NT2/D1 (cell line): ENCODE results near the gene RSPH4A.

Experiments
- DNase-seq: peaks from one replicate; pipeline ENCODE4 v3.0.0-alpha.2; 2011; ENCODE audit warnings: low read depth, low spot score
- H3K27me3 ChIP-seq: 2 replicates; pipeline ENCODE4 v1.6.0; 2011; ENCODE audit warnings: mild to moderate bottlenecking; ENCODE audit not compliant: insufficient read length, insufficient read depth
- H3K36me3 ChIP-seq: 2 replicates; pipeline ENCODE4 v1.6.1; 2011; ENCODE audit warnings: mild to moderate bottlenecking, low read length, mixed read lengths; ENCODE audit not compliant: insufficient read depth, insufficient read length
- H3K4me1 ChIP-seq: 2 replicates; pipeline ENCODE4 v1.5.1; 2011; ENCODE audit not compliant: insufficient read depth, insufficient read length
- H3K4me3 ChIP-seq: 2 replicates; pipeline ENCODE4 v1.5.1; 2011; ENCODE audit warnings: low read depth; ENCODE audit not compliant: insufficient read length
- H3K9ac ChIP-seq: 2 replicates; pipeline ENCODE4 v1.6.0; 2011; ENCODE audit warnings: low read depth; ENCODE audit not compliant: insufficient read length
- H3K9me3 ChIP-seq: 2 replicates; pipeline ENCODE4 v1.5.1; 2011; ENCODE audit warnings: mild to moderate bottlenecking, low read length; ENCODE audit not compliant: insufficient read depth
- SUZ12 ChIP-seq: IDR thresholded peaks from 2 replicates; pipeline ENCODE4 v1.6.1; 2011; ENCODE audit not compliant: insufficient read length, insufficient read depth; ENCODE audit errors: extremely low read depth
- YY1 ChIP-seq: IDR thresholded peaks from 2 replicates; pipeline ENCODE4 v1.6.1; 2011; ENCODE audit not compliant: insufficient read length, insufficient read depth
- ZNF274 ChIP-seq: IDR thresholded peaks from 2 replicates; pipeline ENCODE4 v1.6.1; 2011; ENCODE audit warnings: mild to moderate bottlenecking, low read depth, low read length

Gene RSPH4A

DNA sequence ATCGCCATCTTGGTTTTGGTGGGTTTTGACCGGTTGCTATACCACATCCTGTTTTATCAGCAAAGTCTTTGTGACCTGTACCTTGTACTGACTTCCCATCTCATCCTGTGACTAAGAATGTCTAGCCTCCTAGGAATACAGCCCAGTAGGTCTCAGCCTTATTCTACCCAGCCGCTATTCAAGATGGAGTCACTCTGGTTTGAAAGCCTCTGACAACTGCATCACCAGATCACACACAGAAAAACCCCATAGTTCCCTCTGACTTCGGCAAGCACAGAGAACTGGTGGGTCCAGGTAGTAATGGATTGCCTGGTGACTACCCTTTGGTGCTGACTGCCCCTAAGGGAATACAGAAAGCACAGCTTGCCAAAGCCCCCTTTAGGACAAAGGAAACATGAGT lies 10.3 kb upstream of the RSPH4A start:
- TF ChIP-seq ZNF274 (no peak), SUZ12 (no peak), YY1 (no peak)

GRCh38 chr6:116611056-116611455 lies 5.2 kb upstream of the RSPH4A start:
- Histone ChIP-seq H3K36me3 (no peaks in the 10 kb centered on the region), H3K4me3 (no peak overlapping the region), H3K27me3 (no peaks in the 10 kb centered on the region), H3K4me1 (no peaks in the 10 kb centered on the region), H3K9me3 (no peaks in the 10 kb centered on the region), H3K9ac (no peak overlapping the region)
- TF ChIP-seq ZNF274 = no peak
- TF ChIP-seq YY1 = no peak
- no peak for TF ChIP-seq SUZ12
- no peak for DNase-seq

More for the DNA sequence above, 10.3 kb upstream of the RSPH4A start:
- Histone ChIP-seq H3K36me3 (no peaks in the 10 kb centered on the region), H3K4me1 (no peaks in the 10 kb centered on the region), H3K27me3 (no peaks in the 10 kb centered on the region), H3K4me3 (no peak overlapping the region), H3K9me3 (no peaks in the 10 kb centered on the region), H3K9ac (no peak overlapping the region)
- DNase-seq = no peak

- Histone ChIP-seq H3K4me3 (peak overlapping the region; percentile 46), H3K9ac (no peak overlapping the region), H3K4me1 (peaks cover 3% of the 10 kb centered on the region), H3K9me3 (no peaks in the 10 kb centered on the region), H3K27me3 (peaks cover 24% of the 10 kb centered on the region), H3K36me3 (no peaks in the 10 kb centered on the region)
- DNase-seq = no peak
- TF ChIP-seq YY1 (no peak), SUZ12 (no peak), ZNF274 (no peak)
Observed at GRCh38 chr6:116616737-116617053, 416 bp downstream of the RSPH4A start.

DNA sequence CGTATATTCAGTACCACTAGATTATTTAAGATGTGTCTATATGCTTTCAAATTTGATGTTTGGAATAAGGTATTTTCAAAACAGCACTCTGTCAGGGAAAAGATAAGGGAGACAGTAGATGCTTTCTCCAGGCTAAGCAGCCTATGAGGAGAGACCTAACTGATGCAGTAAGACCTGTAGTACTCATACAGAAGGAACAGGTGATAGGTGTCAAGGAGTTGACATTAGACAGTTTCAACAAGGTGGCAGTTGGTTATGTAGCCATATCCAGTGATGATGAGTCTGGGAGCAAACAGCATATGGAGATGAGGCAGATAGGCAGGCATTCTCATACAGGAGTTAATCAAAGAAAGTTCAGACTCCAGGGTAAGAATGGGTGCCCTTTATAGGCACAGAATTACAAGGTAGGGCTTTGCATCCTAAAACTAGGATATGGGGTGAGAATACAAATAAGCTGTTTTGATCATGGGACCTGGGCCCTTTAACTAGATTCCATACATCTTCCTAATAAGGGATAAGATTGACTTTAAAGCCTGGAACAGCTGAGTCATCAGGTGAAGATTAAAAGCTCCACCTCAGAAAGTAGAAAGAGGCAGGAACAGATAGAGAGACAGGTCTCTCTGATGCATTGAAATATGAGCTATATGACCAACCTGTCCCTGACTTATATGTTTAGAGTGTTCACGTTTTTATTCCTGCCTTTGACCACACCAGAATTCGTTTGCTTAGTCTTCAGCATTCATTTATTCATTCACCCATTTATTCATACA lies 7.9 kb downstream of the RSPH4A start:
- Histone ChIP-seq H3K4me1 (no peaks in the 10 kb centered on the region), H3K9ac (no peak overlapping the region), H3K27me3 (no peaks in the 10 kb centered on the region), H3K36me3 (no peaks in the 10 kb centered on the region), H3K9me3 (no peaks in the 10 kb centered on the region), H3K4me3 (no peak overlapping the region)
- DNase-seq = no peak
- no peak for TF ChIP-seq YY1
- no peak for TF ChIP-seq ZNF274
- no peak for TF ChIP-seq SUZ12

GRCh38 chr6:116625872-116626271 lies 9.6 kb downstream of the RSPH4A start:
- Histone ChIP-seq H3K9me3 (no peaks in the 10 kb centered on the region), H3K27me3 (no peaks in the 10 kb centered on the region), H3K36me3 (no peaks in the 10 kb centered on the region), H3K4me1 (no peaks in the 10 kb centered on the region), H3K9ac (no peak overlapping the region), H3K4me3 (no peak overlapping the region)
- DNase-seq = no peak
- TF ChIP-seq SUZ12 (no peak), ZNF274 (no peak), YY1 (no peak)

GRCh38 chr6:116629563-116629981 lies 13.3 kb downstream of the RSPH4A start:
- Histone ChIP-seq H3K36me3 (peaks cover 12% of the 10 kb centered on the region), H3K27me3 (no peaks in the 10 kb centered on the region), H3K4me1 (no peaks in the 10 kb centered on the region), H3K9ac (no peak overlapping the region), H3K4me3 (no peak overlapping the region), H3K9me3 (no peaks in the 10 kb centered on the region)
- DNase-seq = no peak
- TF ChIP-seq ZNF274 (no peak), YY1 (no peak)

GRCh38 chr6:116631379-116631990 lies 15.2 kb downstream of the RSPH4A start:
- Histone ChIP-seq H3K9ac (no peak overlapping the region), H3K9me3 (no peaks in the 10 kb centered on the region), H3K36me3 (peaks cover 25% of the 10 kb centered on the region), H3K4me3 (no peak overlapping the region), H3K27me3 (no peaks in the 10 kb centered on the region), H3K4me1 (no peaks in the 10 kb centered on the region)
- no peak for DNase-seq
- no peak for TF ChIP-seq ZNF274
- TF ChIP-seq YY1 = no peak
- TF ChIP-seq SUZ12 = no peak
